Mesendoderm (in vitro differentiated cells): ENCODE measurements around the gene CCSAP.

Experiments used
- DNase-seq: peaks from one replicate; pipeline ENCODE4 v3.0.0; 2013
- H2AK5ac ChIP-seq: 2 replicates; pipeline ENCODE4 v1.6.1; 2013; ENCODE audit warnings: low read length, inconsistent platforms
- H2BK120ac ChIP-seq: 2 replicates; pipeline ENCODE4 v1.6.1; 2013; ENCODE audit warnings: low read depth, mild to moderate bottlenecking, low read length, moderate library complexity, mixed read lengths
- H2BK15ac ChIP-seq: replicated peaks from 2 replicates; pipeline ENCODE4 v1.6.1; 2013; ENCODE audit warnings: low read depth, mild to moderate bottlenecking, moderate library complexity
- H2BK5ac ChIP-seq: 2 replicates; pipeline ENCODE4 v1.6.1; 2013; ENCODE audit warnings: low read length, inconsistent platforms
- H3K18ac ChIP-seq: 2 replicates; pipeline ENCODE4 v1.6.1; 2013; ENCODE audit warnings: mild to moderate bottlenecking, low read length, mixed read lengths
- H3K23ac ChIP-seq: one replicate; pipeline ENCODE4 v1.6.1; 2013; ENCODE audit warnings: low read length
- H3K27ac ChIP-seq: 2 replicates; pipeline ENCODE4 v1.5.1; 2013; ENCODE audit warnings: low read depth, mild to moderate bottlenecking, inconsistent platforms, low read length, moderate library complexity
- H3K27me3 ChIP-seq: 2 replicates; pipeline ENCODE4 v1.6.1; 2013; ENCODE audit warnings: low read length, control low read depth, mild to moderate bottlenecking, inconsistent platforms; ENCODE audit not compliant: insufficient read depth, poor library complexity
- H3K36me3 ChIP-seq: 2 replicates; pipeline ENCODE4 v1.6.1; 2013; ENCODE audit warnings: low read length, inconsistent platforms; ENCODE audit not compliant: control insufficient read depth, insufficient read depth
- H3K4ac ChIP-seq: one replicate; pipeline ENCODE4 v1.6.1; 2013; ENCODE audit warnings: low read depth, mild to moderate bottlenecking, low read length, moderate library complexity
- H3K4me1 ChIP-seq: 2 replicates; pipeline ENCODE4 v1.6.1; 2013; ENCODE audit warnings: low read depth, low read length, inconsistent platforms; ENCODE audit not compliant: control insufficient read depth
- H3K4me2 ChIP-seq: 2 replicates; pipeline ENCODE4 v1.6.1; 2013; ENCODE audit warnings: low read length
- H3K4me3 ChIP-seq: 2 replicates; pipeline ENCODE4 v1.5.1; 2013; ENCODE audit warnings: mild to moderate bottlenecking, low read length
- H3K56ac ChIP-seq: one replicate; pipeline ENCODE4 v1.6.1; 2013; ENCODE audit warnings: low read length
- H3K79me1 ChIP-seq: 2 replicates; pipeline ENCODE4 v1.6.1; 2013; ENCODE audit warnings: low read length, inconsistent platforms
- H3K79me2 ChIP-seq: 2 replicates; pipeline ENCODE4 v1.6.1; 2013; ENCODE audit warnings: mild to moderate bottlenecking, low read length; ENCODE audit not compliant: control insufficient read depth, insufficient read depth
- H3K9ac ChIP-seq: 2 replicates; pipeline ENCODE4 v1.6.1; 2013; ENCODE audit warnings: low read length, inconsistent platforms
- H4K5ac ChIP-seq: one replicate; pipeline ENCODE4 v1.6.1; 2013; ENCODE audit warnings: low read length
- H4K8ac ChIP-seq: one replicate; pipeline ENCODE4 v1.6.1; 2013; ENCODE audit warnings: low read depth, mild to moderate bottlenecking, control low read depth, low read length, moderate library complexity
- WGBS: extraction: QIAGEN DNeasy Blood & Tissue Kit; methylation state at CpG from one replicate; pipeline ENCODE4 v1.1.7; 2013; ENCODE audit warnings: low lambda C conversion rate, missing lambda C conversion rate; ENCODE audit not compliant: insufficient coverage; ENCODE audit errors: extremely low coverage; 5-methylcytosine and 5-hydroxymethylcytosine counted together

The CCSAP gene

DNA sequence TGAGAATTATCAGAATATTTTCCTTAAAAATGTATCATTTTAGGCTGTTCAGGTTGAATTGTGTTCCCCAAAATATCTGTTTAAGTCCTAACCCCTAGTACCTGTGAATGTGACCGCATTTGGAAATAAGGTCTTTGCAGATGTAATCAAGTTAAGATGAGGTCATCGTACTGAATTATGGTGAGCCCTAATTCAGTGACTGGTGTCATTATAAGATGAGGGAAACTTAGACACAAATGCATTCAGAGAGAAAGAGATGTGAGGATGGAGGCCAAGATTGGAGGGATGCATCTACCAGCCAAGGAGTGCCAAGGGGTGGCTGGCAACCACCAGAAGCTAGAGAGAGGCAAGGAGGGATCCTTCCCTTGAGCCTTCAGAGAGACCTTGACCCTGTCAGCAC is 67.8 kb downstream of the CCSAP start:
- no peak overlapping the region for H3K4me2 ChIP-seq
- H3K4me1 ChIP-seq, result peaks cover 10% of the 10 kb centered on the region
- no peak overlapping the region for H3K27ac ChIP-seq
- H4K8ac ChIP-seq, result no peak overlapping the region
- H3K36me3 ChIP-seq, result no peaks in the 10 kb centered on the region
- no peaks in the 10 kb centered on the region for H3K27me3 ChIP-seq
- peaks cover 32% of the 10 kb centered on the region for H3K79me2 ChIP-seq
- WGBS, result no CpG with 5 or more reads among the region's 2 CpGs
- no peak overlapping the region for H3K9ac ChIP-seq
- H3K4ac ChIP-seq, result no peak overlapping the region
- no peak overlapping the region for H2BK5ac ChIP-seq
- no peak for DNase-seq
- no peak overlapping the region for H2AK5ac ChIP-seq
- H3K56ac ChIP-seq, result no peak overlapping the region
- H4K5ac ChIP-seq, result no peak overlapping the region
- no peak overlapping the region for H3K23ac ChIP-seq
- H3K18ac ChIP-seq, result no peak overlapping the region
- H2BK120ac ChIP-seq, result no peak overlapping the region
- peaks cover 33% of the 10 kb centered on the region for H3K79me1 ChIP-seq
- no peak overlapping the region for H2BK15ac ChIP-seq
- H3K4me3 ChIP-seq, result no peak overlapping the region

DNA sequence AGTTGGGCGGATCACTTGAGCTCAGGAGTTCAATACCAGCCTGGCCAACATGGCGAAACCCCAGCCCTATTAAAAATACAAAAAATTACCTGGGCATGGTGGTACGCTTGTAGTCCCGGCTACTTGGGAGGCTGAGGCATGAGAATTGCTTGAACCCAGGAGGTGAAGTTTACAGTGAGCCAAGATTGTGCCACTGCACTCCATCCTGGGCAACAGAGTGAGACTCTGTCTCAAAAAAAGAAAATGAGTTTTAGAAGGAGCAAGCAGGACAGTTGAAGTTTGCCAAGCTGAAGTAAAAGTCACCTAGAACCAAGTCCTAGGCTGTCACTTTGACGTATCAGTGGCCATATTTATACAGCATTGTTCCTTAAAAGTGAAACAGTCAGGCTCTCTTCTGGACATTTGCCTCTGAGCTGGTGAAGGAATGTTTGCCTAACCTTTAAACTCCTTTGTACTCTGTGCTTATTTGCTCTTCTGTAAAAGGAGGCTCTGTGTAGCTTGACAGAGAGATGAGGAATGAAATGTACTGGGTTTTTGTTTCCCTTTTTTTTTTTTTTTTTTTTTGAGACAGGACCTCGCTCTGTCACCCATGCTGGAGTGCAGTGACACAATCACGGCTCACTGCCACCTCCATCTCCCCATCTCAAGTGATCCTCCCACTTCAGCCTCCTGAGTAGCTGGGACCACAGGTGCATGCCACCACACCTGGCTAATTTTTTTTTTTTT is 69.2 kb downstream of the CCSAP start:
- no peak overlapping the region for H3K4me2 ChIP-seq
- H3K18ac ChIP-seq, result no peak overlapping the region
- peaks cover 10% of the 10 kb centered on the region for H3K4me1 ChIP-seq
- peaks cover 33% of the 10 kb centered on the region for H3K79me1 ChIP-seq
- no peak overlapping the region for H2BK120ac ChIP-seq
- no peak overlapping the region for H2AK5ac ChIP-seq
- H4K5ac ChIP-seq, result no peak overlapping the region
- H3K4ac ChIP-seq, result no peak overlapping the region
- no peak overlapping the region for H3K23ac ChIP-seq
- H3K9ac ChIP-seq, result no peak overlapping the region
- WGBS, result no CpG with 5 or more reads among the region's 7 CpGs
- H2BK5ac ChIP-seq, result no peak overlapping the region
- H3K79me2 ChIP-seq, result peaks cover 32% of the 10 kb centered on the region
- no peak for DNase-seq
- no peak overlapping the region for H3K4me3 ChIP-seq
- no peaks in the 10 kb centered on the region for H3K36me3 ChIP-seq
- H3K27ac ChIP-seq, result no peak overlapping the region
- H3K27me3 ChIP-seq, result no peaks in the 10 kb centered on the region
- no peak overlapping the region for H3K56ac ChIP-seq
- no peak overlapping the region for H2BK15ac ChIP-seq
- H4K8ac ChIP-seq, result no peak overlapping the region

DNA sequence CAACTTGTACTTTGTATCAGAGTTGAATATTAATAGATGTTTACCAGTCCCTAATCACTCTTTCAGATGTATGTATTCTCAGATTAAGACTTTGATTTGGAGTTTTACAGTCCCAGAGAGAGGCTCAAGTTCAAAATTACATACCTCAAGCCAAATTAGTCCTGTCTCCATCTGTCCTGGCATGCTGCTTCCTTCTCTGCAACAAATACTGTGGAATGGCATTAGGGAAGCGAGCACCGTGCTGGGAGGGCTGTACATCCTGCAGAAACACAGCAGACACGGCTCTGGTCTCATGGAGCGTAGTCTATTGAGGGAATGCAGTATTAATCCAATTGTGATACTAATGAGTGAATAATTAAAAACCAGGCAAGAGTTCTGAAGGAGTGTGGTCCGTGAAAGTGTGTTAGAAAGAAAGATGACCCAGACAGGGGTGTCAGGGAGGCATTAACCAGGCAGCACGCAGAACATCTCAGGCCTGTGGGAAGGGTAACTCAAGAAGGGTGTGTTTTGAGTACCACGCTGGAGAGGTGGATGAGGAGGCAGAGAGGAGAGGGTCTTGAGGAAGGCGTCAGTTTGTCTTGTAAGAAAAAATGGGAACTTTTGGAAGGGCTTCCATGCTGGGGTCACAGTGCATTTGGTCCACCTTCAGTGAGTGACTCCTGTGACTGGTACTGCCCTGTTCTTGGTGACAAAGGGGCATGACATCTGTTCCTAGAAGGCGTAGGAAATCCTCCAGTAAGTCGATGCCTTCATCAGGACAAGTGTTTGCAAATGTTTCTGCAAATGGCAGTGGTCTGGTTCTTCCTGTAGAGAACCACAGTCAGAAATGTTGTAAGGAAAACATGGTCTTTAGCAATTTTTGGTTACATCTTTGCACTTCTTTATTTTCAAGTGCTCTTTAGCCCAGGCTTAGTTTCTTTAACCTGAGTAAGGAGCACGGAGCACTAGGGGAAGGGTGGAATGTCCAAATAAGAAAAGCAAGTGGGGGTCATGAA is 70.4 kb downstream of the CCSAP start:
- H3K27me3 ChIP-seq, result no peaks in the 10 kb centered on the region
- no peak for DNase-seq
- no CpG with 5 or more reads among the region's 11 CpGs for WGBS
- no peak overlapping the region for H3K27ac ChIP-seq
- H3K4me1 ChIP-seq, result peaks cover 10% of the 10 kb centered on the region
- no peaks in the 10 kb centered on the region for H3K36me3 ChIP-seq
- peaks cover 27% of the 10 kb centered on the region for H3K79me1 ChIP-seq
- no peak overlapping the region for H2BK120ac ChIP-seq
- no peak overlapping the region for H4K5ac ChIP-seq
- no peak overlapping the region for H4K8ac ChIP-seq
- peak overlapping the region; percentile 76 for H3K4me2 ChIP-seq
- no peak overlapping the region for H2BK5ac ChIP-seq
- no peak overlapping the region for H3K4ac ChIP-seq
- no peak overlapping the region for H3K18ac ChIP-seq
- no peak overlapping the region for H2BK15ac ChIP-seq
- H3K56ac ChIP-seq, result peak overlapping the region; percentile 73
- peaks cover 30% of the 10 kb centered on the region for H3K79me2 ChIP-seq
- H3K4me3 ChIP-seq, result no peak overlapping the region
- H3K23ac ChIP-seq, result no peak overlapping the region
- peak overlapping the region; percentile 73 for H3K9ac ChIP-seq
- no peak overlapping the region for H2AK5ac ChIP-seq

DNA sequence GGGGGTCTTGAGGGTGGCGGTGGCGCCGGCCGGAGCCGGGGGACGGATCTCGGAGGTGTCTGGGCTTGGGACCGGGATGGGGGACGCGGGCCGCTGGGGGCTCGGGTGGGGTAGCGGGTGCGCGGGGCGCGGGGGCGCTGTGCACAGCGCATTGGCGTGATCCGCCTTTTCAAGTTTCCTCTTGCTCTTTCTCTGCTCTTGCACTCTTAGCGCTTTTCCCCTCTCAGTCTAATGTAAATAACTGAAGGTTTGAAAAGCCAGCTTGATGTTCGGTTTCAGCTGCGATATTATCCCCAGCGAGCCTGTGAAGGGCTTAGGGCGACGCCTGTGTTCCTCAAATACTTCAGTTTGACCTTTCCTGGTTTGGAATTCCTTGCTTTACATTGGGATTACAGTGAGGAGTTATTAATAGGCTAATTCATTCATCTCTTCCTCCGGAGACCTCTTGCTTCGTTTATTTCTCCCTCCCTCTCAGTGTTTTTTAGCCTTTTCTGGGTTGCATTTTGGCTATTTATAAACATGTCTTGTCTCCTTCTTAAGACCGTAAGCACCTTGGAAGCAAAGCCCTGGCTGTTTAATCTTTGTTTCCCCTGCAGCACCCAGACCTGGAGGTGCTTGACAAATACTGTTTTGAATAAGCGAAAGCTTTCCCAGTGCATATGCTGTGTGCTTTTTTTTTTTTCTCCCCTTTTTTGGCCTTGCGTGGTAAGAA is 71.2 kb downstream of the CCSAP start:
- DNase-seq, result peak; percentile 38
- peak overlapping the region; percentile 68 for H4K8ac ChIP-seq
- H3K18ac ChIP-seq, result peak overlapping the region; percentile 91
- no peak overlapping the region for H4K5ac ChIP-seq
- peak overlapping the region; percentile 83 for H3K56ac ChIP-seq
- no peak overlapping the region for H3K27ac ChIP-seq
- H3K4me2 ChIP-seq, result peak overlapping the region; percentile 76
- H3K4me3 ChIP-seq, result peak overlapping the region; percentile 61
- no peak overlapping the region for H2AK5ac ChIP-seq
- no peak overlapping the region for H3K23ac ChIP-seq
- H3K79me2 ChIP-seq, result peaks cover 25% of the 10 kb centered on the region
- whole genome bisulfite sequencing, result no CpG with 5 or more reads among the region's 32 CpGs
- H3K4me1 ChIP-seq, result peaks cover 10% of the 10 kb centered on the region
- no peaks in the 10 kb centered on the region for H3K36me3 ChIP-seq
- peak overlapping the region; percentile 73 for H3K9ac ChIP-seq
- H3K4ac ChIP-seq, result peak overlapping the region; percentile 89
- peaks cover 21% of the 10 kb centered on the region for H3K79me1 ChIP-seq
- no peak overlapping the region for H2BK5ac ChIP-seq
- no peaks in the 10 kb centered on the region for H3K27me3 ChIP-seq
- H2BK15ac ChIP-seq, result no peak overlapping the region
- no peak overlapping the region for H2BK120ac ChIP-seq
